RWPE1 (cell line): Measurements from ENCODE around the gene POU2F3.

ENCODE experiments used
- CTCF ChIA-PET: fragments of 350-600 bp; sonication (Branson Sonifier 250); formaldehyde crosslinking; extraction: SDS; loops from one replicate; lab custom pipeline; 2021; lab: Yijun Ruan, JAX
- POLR2A ChIA-PET: fragments of 400-600 bp; formaldehyde crosslinking; extraction: SDS; loops from one replicate; lab custom pipeline; 2020; ENCODE audit warnings: antibody characterized with exemption; ENCODE audit not compliant: low non-redundant PET; lab: Yijun Ruan, JAX
- DNase-seq: peaks from one replicate; pipeline ENCODE4 v3.0.0; 2012; ENCODE audit warnings: low spot score
- H3K27ac ChIP-seq: fragments of 450-650 bp; 2 replicates; pipeline ENCODE4 v1.5.1; 2017
- CTCF ChIP-seq: fragments of 450-650 bp; conservative IDR thresholded peaks from 2 replicates; pipeline ENCODE4 v1.5.1; 2017; ENCODE audit warnings: low read depth, mild to moderate bottlenecking

POU2F3 gene

GRCh38 chr11:120260616-120261015 is 20.7 kb downstream of the POU2F3 start:
- no peak for TF ChIP-seq CTCF
- H3K27ac ChIP-seq, result no peak overlapping the region
- CTCF ChIA-PET, result interaction anchor here (1.3 kb wide), 1 partner anchor 12 kb away, joined by 3 read pairs; no protein-coding TSS in a partner anchor
- POLR2A ChIA-PET, result no interaction called here
- DNase-seq, result no peak

GRCh38 chr11:120261321-120261720 is 21.4 kb downstream of the POU2F3 start:
- ChIA-PET POLR2A (no interaction called here), CTCF (interaction anchor here (1.3 kb wide), 1 partner anchor 13 kb away, joined by 3 read pairs; no protein-coding TSS in a partner anchor)
- no peak overlapping the region for H3K27ac ChIP-seq
- no peak for DNase-seq
- TF ChIP-seq CTCF, result no peak

GRCh38 chr11:120261931-120262330 is 22.0 kb downstream of the POU2F3 start:
- no peak for TF ChIP-seq CTCF
- no peak for DNase-seq
- POLR2A ChIA-PET, result no interaction called here

GRCh38 chr11:120267319-120267718 is 27.4 kb downstream of the POU2F3 start:
- no peak overlapping the region for H3K27ac ChIP-seq
- CTCF ChIA-PET, result no interaction called here
- DNase-seq, result no peak
- POLR2A ChIA-PET, result no interaction called here
- TF ChIP-seq CTCF, result no peak

More at GRCh38 chr11:120261931-120262330, 22.0 kb downstream of the POU2F3 start:
- no peak overlapping the region for H3K27ac ChIP-seq
- CTCF ChIA-PET, result interaction anchor here (0.6 to 0.7 kb wide), 2 partner anchors 22 to 27 kb away, joined by 3 read pairs; no protein-coding TSS in a partner anchor

- H3K27ac ChIP-seq, result no peak overlapping the region
- DNase-seq, result no peak
- CTCF ChIA-PET, result no interaction called here
- POLR2A ChIA-PET, result no interaction called here
- TF ChIP-seq CTCF, result no peak
These were observed 28.7 kb downstream of the POU2F3 start for GRCh38 chr11:120268686-120269085.

GRCh38 chr11:120270386-120270785 is 30.4 kb downstream of the POU2F3 start:
- no peak overlapping the region for H3K27ac ChIP-seq
- no peak for TF ChIP-seq CTCF
- no peak for DNase-seq
- ChIA-PET POLR2A (no interaction called here), CTCF (no interaction called here)
